Tibial artery (tissue), 4 donors: Measurements from ENCODE around the gene PFDN4.

ENCODE experiments used
- DNase-seq, 2 donors: peaks; one replicate each; pipeline ENCODE4 v3.0.0-alpha.2; 2019
- H3K27ac ChIP-seq, 2 donors: fragments of 200-600 bp; sonication (generic) in 1 of 2; 1 replicate in 1 of 2; 2 replicates in 1 of 2; pipeline ENCODE4 v1.5.1; 2018 to 2019; ENCODE audit warnings: mild to moderate bottlenecking in 1 of 2
- H3K27me3 ChIP-seq, 2 donors: fragments of 200-600 bp; sonication (generic) in 1 of 2; one replicate each; pipeline versions ENCODE4 v1.5.1 to v1.6.0; 2016 to 2019
- H3K36me3 ChIP-seq, 3 donors: fragments of 200-600 bp; sonication (generic) in 2 of 3; one replicate each; pipeline ENCODE4 v1.5.1; 2016 to 2019; ENCODE audit warnings: mild to moderate bottlenecking in 2 of 3
- H3K4me1 ChIP-seq, 4 donors: fragments of 200-600 bp; sonication (generic) in 2 of 4; 1 replicate in 3 of 4; 2 replicates in 1 of 4; pipeline ENCODE4 v1.5.1; 2016 to 2019
- H3K4me3 ChIP-seq, 2 donors: fragments of 200-600 bp; sonication (generic) in 1 of 2; 1 replicate in 1 of 2; 2 replicates in 1 of 2; pipeline ENCODE4 v1.5.1; 2018 to 2019; ENCODE audit warnings: mild to moderate bottlenecking in 2 of 2
- H3K9me3 ChIP-seq, 3 donors: fragments of 200-600 bp; sonication (generic) in 1 of 3; one replicate each; pipeline ENCODE4 v1.5.1; 2016 to 2019
- intact Hi-C: fragments of 100-400 bp; cut with DNase I; formaldehyde crosslinking; loops from one replicate; pipeline ENCODE4 v1.15.0; 2023; ENCODE audit warnings: low total_unique reads
- TF ChIP-seq, protein P1 (sequence below), 2 experiments: fragments of 200-600 bp in 1 of 2; fragments of 450-650 bp in 1 of 2; IDR thresholded peaks; one replicate each; pipeline ENCODE4 v1.5.1; 2017 to 2019; ENCODE audit warnings: antibody characterized with exemption in 2 of 2, mild to moderate bottlenecking in 1 of 2, moderate library complexity in 1 of 2

PFDN4 gene

DNA sequence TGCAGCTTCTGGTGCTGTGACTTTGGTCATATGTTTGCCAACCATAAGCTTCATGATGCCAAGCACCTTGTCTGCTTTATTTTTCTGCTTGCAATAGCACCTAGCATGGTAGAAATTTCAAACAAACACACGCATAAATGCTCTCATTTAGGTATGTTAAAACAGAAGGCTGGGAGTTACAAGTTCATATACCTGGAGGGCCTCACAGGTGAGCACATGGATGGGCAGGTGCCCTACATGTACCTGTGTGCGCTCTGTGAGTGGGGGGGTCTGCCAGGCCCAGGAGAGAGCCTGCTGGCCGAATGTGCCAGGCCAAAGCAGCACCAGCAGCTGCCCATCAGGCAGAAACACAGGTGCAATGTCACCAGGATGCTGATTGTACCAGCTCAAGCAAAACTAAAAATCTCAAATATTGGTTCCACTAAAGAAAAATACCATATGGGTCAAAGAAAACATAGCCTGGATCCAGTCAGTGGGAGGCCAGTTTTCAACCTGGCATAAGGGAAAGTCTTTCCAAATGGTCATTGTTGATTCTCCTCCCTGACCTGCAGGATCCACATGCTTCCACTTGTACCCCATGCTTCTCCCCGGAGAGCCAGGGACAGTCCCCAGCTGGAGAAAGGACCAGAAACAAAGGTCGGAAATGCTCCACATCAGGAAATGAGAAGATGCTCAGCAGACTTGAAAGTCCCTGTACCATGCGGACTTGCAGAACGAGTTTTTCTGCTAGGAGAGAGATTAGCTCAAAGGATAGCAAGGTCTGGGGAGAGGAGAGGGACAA lies 7.2 kb upstream of the PFDN4 start:
- intact Hi-C loops, result loop anchor here (5.0 to 10.0 kb wide), 3 partner anchors 278 to 626 kb away; no protein-coding TSS in a partner anchor
- no peak for DNase-seq

DNA sequence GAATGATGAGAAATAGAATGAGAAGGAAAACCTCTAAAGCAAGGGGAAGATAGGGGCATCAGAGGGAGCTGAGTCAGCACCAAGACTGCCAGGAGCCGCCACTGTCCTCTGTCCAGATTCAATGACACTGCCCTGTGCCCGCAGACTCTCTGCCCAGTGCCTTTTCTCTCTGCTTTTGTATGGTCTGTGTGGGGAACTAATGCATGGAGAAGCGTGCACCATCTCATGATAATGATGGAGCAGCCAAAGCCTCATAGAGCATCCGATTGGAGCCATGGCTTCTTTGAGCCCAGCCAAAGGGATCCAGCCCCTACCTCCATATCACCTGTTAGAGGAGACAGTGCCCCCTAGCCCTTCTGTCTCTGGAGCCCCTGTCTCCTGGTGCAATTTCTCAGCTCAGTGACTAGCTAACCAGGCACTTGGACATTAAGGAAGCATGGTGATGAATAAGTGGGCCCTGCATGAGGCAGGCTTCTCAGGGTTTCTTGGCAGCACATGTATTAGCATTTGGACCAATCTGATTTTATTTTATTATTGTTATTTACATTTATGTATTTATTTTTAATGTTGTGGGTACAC lies 6.5 kb upstream of the PFDN4 start:
- no peaks in the 10 kb centered on the region for H3K27me3 ChIP-seq
- H3K4me3 ChIP-seq, result no peak overlapping the region
- no peak overlapping the region for H3K27ac ChIP-seq
- DNase-seq, result no peak
- H3K36me3 ChIP-seq, result no peaks in the 10 kb centered on the region
- no peaks in the 10 kb centered on the region for H3K4me1 ChIP-seq
- no peaks in the 10 kb centered on the region for H3K9me3 ChIP-seq
- TF ChIP-seq, protein P1, sequence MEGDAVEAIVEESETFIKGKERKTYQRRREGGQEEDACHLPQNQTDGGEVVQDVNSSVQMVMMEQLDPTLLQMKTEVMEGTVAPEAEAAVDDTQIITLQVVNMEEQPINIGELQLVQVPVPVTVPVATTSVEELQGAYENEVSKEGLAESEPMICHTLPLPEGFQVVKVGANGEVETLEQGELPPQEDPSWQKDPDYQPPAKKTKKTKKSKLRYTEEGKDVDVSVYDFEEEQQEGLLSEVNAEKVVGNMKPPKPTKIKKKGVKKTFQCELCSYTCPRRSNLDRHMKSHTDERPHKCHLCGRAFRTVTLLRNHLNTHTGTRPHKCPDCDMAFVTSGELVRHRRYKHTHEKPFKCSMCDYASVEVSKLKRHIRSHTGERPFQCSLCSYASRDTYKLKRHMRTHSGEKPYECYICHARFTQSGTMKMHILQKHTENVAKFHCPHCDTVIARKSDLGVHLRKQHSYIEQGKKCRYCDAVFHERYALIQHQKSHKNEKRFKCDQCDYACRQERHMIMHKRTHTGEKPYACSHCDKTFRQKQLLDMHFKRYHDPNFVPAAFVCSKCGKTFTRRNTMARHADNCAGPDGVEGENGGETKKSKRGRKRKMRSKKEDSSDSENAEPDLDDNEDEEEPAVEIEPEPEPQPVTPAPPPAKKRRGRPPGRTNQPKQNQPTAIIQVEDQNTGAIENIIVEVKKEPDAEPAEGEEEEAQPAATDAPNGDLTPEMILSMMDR (IDR thresholded peaks at IDR 0.05), result no peak
- intact Hi-C loops, result loop anchor here (5.0 to 10.0 kb wide), 3 partner anchors 279 to 627 kb away; no protein-coding TSS in a partner anchor

More for the DNA sequence above, 7.2 kb upstream of the PFDN4 start:
- Histone ChIP-seq H3K36me3 (no peaks in the 10 kb centered on the region), H3K9me3 (no peaks in the 10 kb centered on the region), H3K4me3 (no peak overlapping the region), H3K4me1 (no peaks in the 10 kb centered on the region), H3K27ac (no peak overlapping the region), H3K27me3 (peaks cover 0 to under 1% of the 10 kb centered on the region in 2 donors)
- TF ChIP-seq, protein P1 (IDR thresholded peaks at IDR 0.05), result no peak

DNA sequence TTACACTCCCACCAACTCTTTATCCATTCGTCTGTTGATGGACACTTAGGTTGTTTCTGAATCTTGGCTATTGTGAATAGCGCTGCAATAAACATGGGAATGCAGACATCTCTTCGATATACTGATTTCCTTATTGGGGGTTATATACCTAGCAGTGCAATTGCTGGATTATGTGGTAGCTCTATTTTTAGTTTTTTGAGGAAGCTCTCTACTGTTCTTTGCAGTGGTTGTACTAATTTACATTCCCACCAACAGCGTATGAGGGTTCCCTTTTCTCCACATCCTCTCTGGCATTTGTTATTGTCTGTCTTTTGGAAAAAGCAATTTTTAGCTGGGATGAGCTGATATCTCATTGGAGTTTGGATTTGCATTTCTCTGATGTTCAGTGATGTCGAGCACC lies 4.6 kb upstream of the PFDN4 start:
- H3K9me3 ChIP-seq, result no peaks in the 10 kb centered on the region
- H3K27ac ChIP-seq, result no peak overlapping the region
- intact Hi-C loops, result loop anchor here (5.0 to 10.0 kb wide), 3 partner anchors 281 to 628 kb away; no protein-coding TSS in a partner anchor
- no peak overlapping the region for H3K4me3 ChIP-seq
- H3K4me1 ChIP-seq, result no peaks in the 10 kb centered on the region
- DNase-seq, result no peak
- no peaks in the 10 kb centered on the region for H3K27me3 ChIP-seq
- TF ChIP-seq, protein P1 (IDR thresholded peaks at IDR 0.05), result no peak
- no peaks in the 10 kb centered on the region for H3K36me3 ChIP-seq

DNA sequence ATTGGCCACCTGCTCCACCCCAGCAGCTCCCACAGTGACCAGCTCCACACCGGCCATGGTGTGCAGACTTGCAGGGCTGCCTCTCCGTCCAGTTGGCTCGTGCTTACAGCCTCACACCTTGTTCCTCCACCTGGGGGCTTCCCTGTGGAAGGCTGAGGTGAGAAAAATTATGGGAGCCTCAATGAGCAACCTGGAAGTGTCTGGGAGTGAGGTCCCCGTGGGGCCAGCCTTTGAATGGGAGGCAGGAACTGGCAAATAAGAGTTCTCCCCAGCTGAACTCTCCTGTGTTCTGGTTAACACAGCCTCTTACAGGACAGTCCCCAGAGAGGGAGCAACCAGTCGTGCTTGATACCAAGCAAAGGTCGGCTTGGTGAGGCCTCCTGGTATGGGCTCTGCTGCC lies 3.8 kb upstream of the PFDN4 start:
- Histone ChIP-seq H3K9me3 (no peaks in the 10 kb centered on the region), H3K36me3 (no peaks in the 10 kb centered on the region), H3K4me1 (peaks cover 0 to 4% (median 2%) of the 10 kb centered on the region in 4 donors), H3K27me3 (no peaks in the 10 kb centered on the region), H3K4me3 (no peak overlapping the region), H3K27ac (no peak overlapping the region)
- DNase-seq, result no peak
- TF ChIP-seq, protein P1 (IDR thresholded peaks at IDR 0.05), result no peak
- intact Hi-C loops, result loop anchor here (5.0 to 10.0 kb wide), 3 partner anchors 282 to 629 kb away; no protein-coding TSS in a partner anchor

DNA sequence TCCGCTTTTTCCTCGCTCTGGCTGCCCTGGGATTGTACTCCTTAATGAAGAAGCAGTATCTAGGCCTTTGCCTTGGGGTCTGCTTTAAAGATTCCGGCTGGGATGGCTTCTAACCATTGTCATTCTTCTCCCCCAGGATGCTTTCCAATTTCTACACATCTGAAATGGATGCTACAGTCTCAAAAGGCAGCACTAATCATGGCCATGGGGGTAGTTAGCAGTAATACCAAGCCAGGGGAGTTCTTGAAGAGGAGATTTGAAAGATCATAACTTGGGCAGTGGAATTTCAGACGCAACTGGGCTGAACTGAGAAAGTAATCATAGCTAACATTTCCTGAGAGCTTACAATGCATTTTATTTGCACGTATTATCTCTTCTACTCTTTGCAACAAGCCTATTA lies 3.4 kb upstream of the PFDN4 start:
- Histone ChIP-seq H3K36me3 (no peaks in the 10 kb centered on the region), H3K27me3 (no peaks in the 10 kb centered on the region), H3K4me3 (no peak overlapping the region), H3K4me1 (peaks cover 0 to 8% (median 6%) of the 10 kb centered on the region in 4 donors), H3K9me3 (no peaks in the 10 kb centered on the region), H3K27ac (no peak overlapping the region)
- DNase-seq, result no peak
- TF ChIP-seq, protein P1 (IDR thresholded peaks at IDR 0.05), result no peak
- intact Hi-C loops, result loop anchor here (5.0 to 10.0 kb wide), 3 partner anchors 282 to 630 kb away; no protein-coding TSS in a partner anchor
